ENCODE data around the gene SLC66A2.

- no peak for TF ChIP-seq CTCF (IDR thresholded peaks at IDR 0.05)
- no peak for TF ChIP-seq POLR2A (IDR thresholded peaks at IDR 0.05; ENCODE audit: low read depth)
- no peak for TF ChIP-seq POLR2AphosphoS5 (IDR thresholded peaks at IDR 0.05)
- TF ChIP-seq EP300 (IDR thresholded peaks at IDR 0.05), result no peak
Observed at GRCh38 chr18:79952996-79953559, 1.6 kb upstream of the SLC66A2 start.

Data from esophagus muscularis mucosa (tissue), 4 donors.